Activated B cell treated with CpG ODN at 0.5 μM for 24 hours (primary cell): ENCODE measurements around the gene SLC12A7. TPM values are rescaled to one million over a fixed set of nuclear protein-coding genes. Genes with fewer than 3 reads are reported as not detected.

Source experiments
- ATAC-seq: fragments of 200-7000 bp; cut with Tn5 transposase; one replicate; pipeline ENCODE4 v1.10.0; 2021; ENCODE audit warnings: low read depth, mild to moderate bottlenecking, moderate library complexity
- CTCF ChIA-PET: fragments of 350-600 bp; sonication (Branson Sonifier 250); formaldehyde crosslinking; loops from one replicate; lab custom pipeline; 2021; ENCODE audit warnings: antibody characterized with exemption; lab: Charles Lee
- POLR2A ChIA-PET: fragments of 350-600 bp; sonication (Branson Sonifier 250); formaldehyde crosslinking; loops from one replicate; lab custom pipeline; 2021; ENCODE audit warnings: antibody characterized with exemption; lab: Charles Lee
- DNase-seq: peaks from one replicate; pipeline ENCODE4 v3.0.0; 2022
- H3K27ac Mint-ChIP-seq: one replicate; pipeline ENCODE4 v1.8.0; 2020; ENCODE audit warnings: mixed read lengths
- H3K27me3 Mint-ChIP-seq: one replicate; pipeline ENCODE4 v1.8.0; 2021; ENCODE audit warnings: mixed read lengths
- H3K36me3 Mint-ChIP-seq: one replicate; pipeline ENCODE4 v1.8.0; 2021; ENCODE audit warnings: low read depth, mixed read lengths
- H3K4me1 Mint-ChIP-seq: one replicate; pipeline ENCODE4 v1.8.0; 2021; ENCODE audit warnings: mixed read lengths
- H3K4me3 Mint-ChIP-seq: one replicate; pipeline ENCODE4 v1.8.0; 2020; ENCODE audit warnings: mild to moderate bottlenecking, mixed read lengths
- H3K9me3 Mint-ChIP-seq: one replicate; pipeline ENCODE4 v1.8.0; 2020; ENCODE audit warnings: mixed read lengths
- intact Hi-C: fragments of 100-400 bp; cut with micrococcal nuclease; formaldehyde crosslinking; loops from one replicate; pipeline ENCODE4 v1.15.1; 2024
- total RNA-seq: library from RNA; stranded (reverse); gene quantifications from 2 replicates; pipeline ENCODE4 v1.2.3, GENCODE V29; 2022
- TF ChIP-seq, protein P1 (sequence below): fragments of 200-600 bp; IDR thresholded peaks from one replicate; pipeline ENCODE4 v1.8.0; 2022; ENCODE audit warnings: antibody characterized with exemption, mild to moderate bottlenecking

The SLC12A7 gene
- total RNA-seq, 1 donor from 2014 or later = 23.3 TPM

DNA sequence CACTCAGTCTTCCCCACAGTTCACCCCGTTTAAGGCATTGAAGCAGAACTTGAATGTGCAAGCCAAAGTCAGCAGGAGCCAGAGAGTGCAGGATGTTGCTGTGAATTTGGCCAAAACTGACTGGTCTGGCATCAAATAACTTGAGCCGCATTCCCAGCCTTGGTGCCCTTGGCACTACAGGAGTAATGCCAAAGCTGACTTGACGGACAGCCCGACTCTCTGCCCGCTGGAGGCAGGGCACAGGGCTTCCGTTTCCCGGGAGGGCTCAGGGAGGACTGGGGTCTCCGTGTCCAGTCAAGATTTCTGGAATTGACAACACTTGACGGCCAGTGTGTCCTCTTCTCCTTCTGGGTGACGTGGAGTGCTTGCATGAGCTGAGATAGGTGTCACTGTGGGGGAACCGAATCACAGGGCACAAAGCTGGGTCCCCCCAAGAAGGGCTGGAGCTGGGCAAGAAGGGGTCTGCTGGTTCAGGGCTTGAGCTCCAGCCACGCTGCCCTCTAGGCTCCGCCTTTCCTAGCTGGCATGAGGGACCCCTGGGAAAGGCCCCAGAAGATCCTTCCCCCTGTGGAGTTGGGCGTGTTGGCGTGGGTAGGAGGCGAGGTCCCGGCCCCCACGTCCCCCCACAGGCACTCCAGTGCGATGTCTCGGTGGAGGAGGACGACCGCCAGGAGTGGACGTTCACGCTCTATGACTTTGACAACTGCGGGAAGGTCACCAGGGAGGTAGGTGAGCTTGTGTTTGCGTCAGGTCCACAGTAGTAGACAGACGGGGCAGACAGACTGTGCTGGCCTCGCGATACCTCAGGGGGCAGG lies 78.0 kb downstream of the SLC12A7 start:
- Mint-ChIP-seq H3K27me3 (peaks cover 5% of the 10 kb centered on the region), H3K9me3 (no peaks in the 10 kb centered on the region), H3K4me1 (no peaks in the 10 kb centered on the region), H3K27ac (no peak overlapping the region), H3K4me3 (no peak overlapping the region), H3K36me3 (no peaks in the 10 kb centered on the region)
- intact Hi-C loops = no loop called here
- DNase-seq (no peak), ATAC-seq (no peak)
- TF ChIP-seq, protein P1, sequence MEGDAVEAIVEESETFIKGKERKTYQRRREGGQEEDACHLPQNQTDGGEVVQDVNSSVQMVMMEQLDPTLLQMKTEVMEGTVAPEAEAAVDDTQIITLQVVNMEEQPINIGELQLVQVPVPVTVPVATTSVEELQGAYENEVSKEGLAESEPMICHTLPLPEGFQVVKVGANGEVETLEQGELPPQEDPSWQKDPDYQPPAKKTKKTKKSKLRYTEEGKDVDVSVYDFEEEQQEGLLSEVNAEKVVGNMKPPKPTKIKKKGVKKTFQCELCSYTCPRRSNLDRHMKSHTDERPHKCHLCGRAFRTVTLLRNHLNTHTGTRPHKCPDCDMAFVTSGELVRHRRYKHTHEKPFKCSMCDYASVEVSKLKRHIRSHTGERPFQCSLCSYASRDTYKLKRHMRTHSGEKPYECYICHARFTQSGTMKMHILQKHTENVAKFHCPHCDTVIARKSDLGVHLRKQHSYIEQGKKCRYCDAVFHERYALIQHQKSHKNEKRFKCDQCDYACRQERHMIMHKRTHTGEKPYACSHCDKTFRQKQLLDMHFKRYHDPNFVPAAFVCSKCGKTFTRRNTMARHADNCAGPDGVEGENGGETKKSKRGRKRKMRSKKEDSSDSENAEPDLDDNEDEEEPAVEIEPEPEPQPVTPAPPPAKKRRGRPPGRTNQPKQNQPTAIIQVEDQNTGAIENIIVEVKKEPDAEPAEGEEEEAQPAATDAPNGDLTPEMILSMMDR = no peak
- CTCF ChIA-PET = no interaction called here
- POLR2A ChIA-PET = no interaction called here

DNA sequence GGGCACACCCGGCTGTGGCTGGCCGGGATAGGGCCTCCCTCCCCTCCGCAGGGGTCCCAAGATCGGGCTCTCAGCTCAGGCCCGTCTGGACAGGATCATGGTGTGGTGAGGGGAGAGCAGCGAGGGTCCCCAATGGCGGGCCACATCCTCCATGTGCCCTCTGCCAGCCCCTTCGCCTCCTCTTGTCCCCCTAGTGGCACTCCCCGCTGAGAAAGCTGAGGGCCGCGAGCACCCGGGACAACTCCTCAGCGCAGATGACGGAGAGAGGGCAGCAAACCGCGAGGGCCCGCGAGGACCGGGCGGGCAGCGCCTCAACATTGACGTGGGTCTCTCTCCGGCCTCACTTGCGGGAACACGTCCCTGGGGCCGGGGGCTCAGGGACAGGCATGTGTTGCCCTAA lies 78.7 kb downstream of the SLC12A7 start:
- POLR2A ChIA-PET = no interaction called here
- TF ChIP-seq, protein P1 = no peak
- no peaks in the 10 kb centered on the region for H3K9me3 Mint-ChIP-seq
- no peak overlapping the region for H3K27ac Mint-ChIP-seq
- no peaks in the 10 kb centered on the region for H3K4me1 Mint-ChIP-seq
- H3K36me3 Mint-ChIP-seq = no peaks in the 10 kb centered on the region
- H3K27me3 Mint-ChIP-seq = peaks cover 8% of the 10 kb centered on the region
- ATAC-seq (no peak), DNase-seq (no peak)
- H3K4me3 Mint-ChIP-seq = no peak overlapping the region
- intact Hi-C loops = no loop called here
- CTCF ChIA-PET = no interaction called here

DNA sequence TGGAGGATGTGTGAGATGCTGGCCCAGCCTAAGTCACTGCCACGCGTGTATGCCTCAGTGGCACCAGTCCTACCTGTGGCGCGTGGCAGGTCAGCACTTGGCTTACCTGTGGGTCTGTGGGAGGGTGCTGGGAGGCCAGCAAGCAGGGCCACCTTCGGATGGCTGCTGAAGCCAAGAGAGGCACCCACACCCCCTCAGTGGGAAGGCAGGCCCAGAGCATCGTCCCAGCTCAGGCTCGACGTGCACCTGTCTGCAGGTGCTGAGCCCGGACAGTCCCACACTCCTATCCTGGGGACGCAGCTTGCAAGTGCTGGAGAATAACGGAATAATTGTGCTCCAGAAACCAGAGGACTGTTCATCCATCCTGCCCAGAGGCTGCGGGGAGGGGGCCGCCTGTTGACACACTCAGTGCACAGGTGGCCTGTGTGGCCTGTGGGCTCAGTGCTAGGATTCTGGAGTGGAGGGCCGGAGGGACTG lies 79.3 kb downstream of the SLC12A7 start:
- ATAC-seq (no peak), DNase-seq (no peak)

DNA sequence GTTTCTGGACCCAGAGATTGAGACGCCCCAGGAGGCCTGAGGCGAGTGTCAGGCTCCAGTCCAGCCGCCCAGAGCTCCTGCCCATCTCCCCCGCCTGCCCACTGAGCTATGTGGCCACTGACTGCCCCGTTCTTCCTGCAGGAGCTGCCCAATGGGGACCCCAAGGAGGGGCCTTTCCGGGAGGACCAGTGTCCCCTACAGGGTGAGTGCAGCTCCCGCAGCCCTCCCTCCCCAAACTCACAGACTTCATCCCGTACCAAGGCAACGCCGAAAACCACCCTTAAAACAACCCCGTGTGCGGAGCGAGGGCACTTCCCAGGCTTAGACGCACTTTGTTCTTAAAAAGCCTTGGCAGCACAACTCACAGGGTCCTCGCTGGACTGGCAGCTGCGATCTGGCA lies 79.9 kb downstream of the SLC12A7 start:
- Mint-ChIP-seq H3K4me3 (no peak overlapping the region), H3K27me3 (peaks cover 8% of the 10 kb centered on the region), H3K4me1 (no peaks in the 10 kb centered on the region), H3K9me3 (no peaks in the 10 kb centered on the region), H3K27ac (no peak overlapping the region), H3K36me3 (no peaks in the 10 kb centered on the region)
- TF ChIP-seq, protein P1 = no peak
- ChIA-PET CTCF (no interaction called here), POLR2A (no interaction called here)
- ATAC-seq = no peak
- no peak for DNase-seq
- intact Hi-C loops = no loop called here

More for the DNA sequence above, 79.3 kb downstream of the SLC12A7 start:
- no peak overlapping the region for H3K4me3 Mint-ChIP-seq
- CTCF ChIA-PET = no interaction called here
- H3K27ac Mint-ChIP-seq = no peak overlapping the region
- TF ChIP-seq, protein P1 = no peak
- intact Hi-C loops = no loop called here
- POLR2A ChIA-PET = no interaction called here
- no peaks in the 10 kb centered on the region for H3K36me3 Mint-ChIP-seq
- H3K9me3 Mint-ChIP-seq = no peaks in the 10 kb centered on the region
- no peaks in the 10 kb centered on the region for H3K4me1 Mint-ChIP-seq
- H3K27me3 Mint-ChIP-seq = peaks cover 8% of the 10 kb centered on the region

DNA sequence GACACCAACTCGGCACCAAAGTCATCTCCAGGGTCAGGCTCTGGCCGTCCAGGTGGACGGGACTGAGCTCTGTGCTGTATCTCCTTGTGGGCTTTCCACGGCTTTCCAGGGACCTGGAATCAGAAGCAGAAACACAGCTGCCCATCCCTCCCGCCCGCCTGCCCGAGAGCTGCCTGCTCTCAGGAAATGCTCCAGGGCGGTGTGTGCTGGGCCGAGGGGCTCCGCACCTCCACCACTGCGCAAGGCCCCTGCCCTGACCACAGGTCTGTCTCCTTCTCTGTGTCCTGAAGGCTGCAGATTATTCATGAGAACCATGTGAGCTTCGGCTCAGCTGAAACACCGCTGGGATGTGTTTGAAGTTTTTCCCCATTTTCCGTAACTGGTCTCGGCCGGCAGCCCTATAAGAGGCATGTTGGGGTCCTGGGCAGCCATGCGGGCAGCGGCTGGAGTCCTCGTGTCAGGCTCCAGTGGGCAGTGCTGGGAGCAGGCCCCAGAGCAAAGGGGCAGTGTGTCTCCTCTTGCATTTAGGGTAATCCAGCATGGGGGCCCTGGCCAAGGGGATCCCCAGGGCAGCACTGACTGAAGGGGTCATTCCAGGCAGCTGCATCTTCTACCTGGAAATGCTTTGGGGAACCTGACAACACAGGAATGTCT lies 80.4 kb downstream of the SLC12A7 start:
- ATAC-seq (no peak), DNase-seq (no peak)
- H3K27ac Mint-ChIP-seq = no peak overlapping the region
- TF ChIP-seq, protein P1 = no peak
- peaks cover 6% of the 10 kb centered on the region for H3K27me3 Mint-ChIP-seq
- CTCF ChIA-PET = no interaction called here
- POLR2A ChIA-PET = no interaction called here
- no peaks in the 10 kb centered on the region for H3K4me1 Mint-ChIP-seq
- intact Hi-C loops = no loop called here
- H3K4me3 Mint-ChIP-seq = no peak overlapping the region
- no peaks in the 10 kb centered on the region for H3K36me3 Mint-ChIP-seq
- H3K9me3 Mint-ChIP-seq = no peaks in the 10 kb centered on the region
